GM23338 (cell line): ENCODE results near the gene CENPK. TPM values are rescaled to one million over a fixed set of nuclear protein-coding genes. Genes with fewer than 3 reads are reported as not detected.
A peak's percentile ranks its signal among the peaks of the same experiment; 100 is the strongest.

Experiments used
- ATAC-seq: fragments of 200-7000 bp; cut with Tn5 transposase; 3 replicates; pipeline ENCODE4 v1.9.1; 2020
- DNase-seq: peaks from one replicate; pipeline ENCODE4 v3.0.0-alpha.2; 2015; ENCODE audit warnings: low spot score
- H2AFZ ChIP-seq: fragments of 200-600 bp; sonication (generic); 2 replicates; pipeline ENCODE4 v1.8.0; 2016; ENCODE audit warnings: antibody characterized with exemption, mild to moderate bottlenecking, moderate library complexity
- H3F3A ChIP-seq: fragments of 200-600 bp; sonication (generic); replicated peaks from 2 replicates; pipeline ENCODE4 v1.8.0; 2017; ENCODE audit warnings: antibody characterized with exemption, mixed run types, low read depth
- H3K27ac ChIP-seq: fragments of 200-600 bp; sonication (generic); 2 replicates; pipeline ENCODE4 v1.6.1; 2016; ENCODE audit warnings: low read depth
- H3K27me3 ChIP-seq: fragments of 200-600 bp; sonication (generic); 2 replicates; pipeline ENCODE4 v1.8.0; 2016; ENCODE audit warnings: mild to moderate bottlenecking, mixed run types, moderate library complexity; ENCODE audit not compliant: insufficient read depth
- H3K36me3 ChIP-seq: fragments of 200-600 bp; sonication (generic); 2 replicates; pipeline ENCODE4 v1.8.0; 2016; ENCODE audit warnings: mild to moderate bottlenecking; ENCODE audit not compliant: insufficient read depth
- H3K4me1 ChIP-seq: fragments of 200-600 bp; sonication (generic); 2 replicates; pipeline ENCODE4 v1.8.0; 2016; ENCODE audit warnings: mild to moderate bottlenecking, moderate library complexity; ENCODE audit not compliant: insufficient read depth
- H3K4me2 ChIP-seq: fragments of 200-600 bp; sonication (generic); 2 replicates; pipeline ENCODE4 v1.7.1; 2017; ENCODE audit warnings: mixed run types
- H3K4me3 ChIP-seq: fragments of 200-600 bp; sonication (generic); 2 replicates; pipeline ENCODE4 v1.6.1; 2016; ENCODE audit warnings: mixed run types
- H3K79me2 ChIP-seq: fragments of 200-600 bp; sonication (generic); replicated peaks from 2 replicates; pipeline ENCODE4 v1.8.0; 2017; ENCODE audit warnings: mild to moderate bottlenecking; ENCODE audit not compliant: insufficient read depth
- H3K9me2 ChIP-seq: fragments of 200-600 bp; sonication (generic); 2 replicates; pipeline ENCODE4 v1.8.0; 2017; ENCODE audit not compliant: insufficient read depth
- H4K20me1 ChIP-seq: fragments of 200-600 bp; sonication (generic); replicated peaks from 2 replicates; pipeline ENCODE4 v1.8.0; 2017; ENCODE audit warnings: mild to moderate bottlenecking; ENCODE audit not compliant: insufficient read depth
- H3K27ac Mint-ChIP-seq: 2 replicates; pipeline ENCODE4 v1.8.0; 2020; ENCODE audit warnings: inconsistent platforms, mild to moderate bottlenecking, moderate library complexity, mixed read lengths
- H3K27me3 Mint-ChIP-seq: 3 replicates; pipeline ENCODE4 v1.8.0; 2022; ENCODE audit warnings: low read depth, mild to moderate bottlenecking, moderate library complexity, mixed read lengths, inconsistent platforms; ENCODE audit not compliant: insufficient read depth, poor library complexity
- H3K36me3 Mint-ChIP-seq: 3 replicates; pipeline ENCODE4 v1.8.0; 2021; ENCODE audit warnings: low read depth, mild to moderate bottlenecking, inconsistent platforms, moderate library complexity, mixed read lengths
- H3K4me1 Mint-ChIP-seq: 3 replicates; pipeline ENCODE4 v1.8.0; 2020; ENCODE audit warnings: mild to moderate bottlenecking, inconsistent platforms, mixed read lengths
- H3K4me3 Mint-ChIP-seq: 3 replicates; pipeline ENCODE4 v1.8.0; 2021; ENCODE audit warnings: moderate library complexity, mild to moderate bottlenecking, inconsistent platforms, mixed read lengths
- H3K9me3 Mint-ChIP-seq: 3 replicates; pipeline ENCODE4 v1.8.0; 2020; ENCODE audit warnings: moderate library complexity, mild to moderate bottlenecking, inconsistent platforms, mixed read lengths
- CREB1 ChIP-seq: fragments of 250-450 bp; sonication (Bioruptor Pico); IDR thresholded peaks from 2 replicates; pipeline ENCODE4 v1.5.0; 2020; ENCODE audit warnings: low read depth, mild to moderate bottlenecking, moderate library complexity
- EZH2 ChIP-seq: fragments of 200-600 bp; sonication (generic); IDR thresholded peaks from one replicate; pipeline ENCODE4 v1.8.0; 2017; ENCODE audit warnings: antibody characterized with exemption, mild to moderate bottlenecking, low read depth; ENCODE audit not compliant: unreplicated experiment
- EZH2phosphoT487 ChIP-seq: fragments of 200-600 bp; sonication (generic); IDR thresholded peaks from one replicate; pipeline ENCODE4 v1.8.1; 2018; ENCODE audit warnings: antibody characterized with exemption; ENCODE audit not compliant: unreplicated experiment
- JUNB ChIP-seq: IDR thresholded peaks from one replicate; pipeline ENCODE4 v1.6.1; 2016; ENCODE audit warnings: antibody characterized with exemption; ENCODE audit not compliant: unreplicated experiment
- NANOG ChIP-seq: IDR thresholded peaks from 2 replicates; pipeline ENCODE4 v1.6.1; 2016; ENCODE audit warnings: antibody characterized with exemption, borderline replicate concordance
- POLR2AphosphoS5 ChIP-seq: IDR thresholded peaks from 2 replicates; pipeline ENCODE4 v1.6.1; 2016; ENCODE audit warnings: antibody characterized with exemption, low read depth
- STAT1 ChIP-seq: IDR thresholded peaks from one replicate; pipeline ENCODE4 v1.6.1; 2016; ENCODE audit warnings: antibody characterized with exemption; ENCODE audit not compliant: unreplicated experiment
- ZNF114 ChIP-seq: fragments of 250-450 bp; sonication (Bioruptor Pico); IDR thresholded peaks from 2 replicates; pipeline ENCODE4 v1.5.0; 2020; ENCODE audit warnings: mild to moderate bottlenecking, moderate library complexity
- ZNF331 ChIP-seq: fragments of 250-450 bp; sonication (Bioruptor Pico); IDR thresholded peaks from 2 replicates; pipeline ENCODE4 v1.5.0; 2020; ENCODE audit warnings: low read depth, mild to moderate bottlenecking, moderate library complexity
- long read RNA-seq: library from polyadenylated mRNA; unstranded; transcript quantifications from one replicate; pipeline ENCODE4 v2.0.0, GENCODE V29; 2020; ENCODE audit not compliant: unreplicated experiment
- polyA plus RNA-seq: library from polyadenylated mRNA; unstranded; fragments of >200 nt; fragmentation: Nextera tagmentation; extraction: Ambion mirVana; gene quantifications from 2 replicates; pipeline ENCODE4 v1.2.1, GENCODE V29; 2016
- total RNA-seq: library from RNA; depleted of rRNA; stranded (reverse); fragments of >200 nt; shearing (Covaris generic); gene quantifications from 2 replicates; pipeline ENCODE4 v1.2.3, GENCODE V29; 2014; rRNA removed
- TF ChIP-seq, protein P1 (sequence below): fragments of 250-450 bp; sonication (Bioruptor Pico); IDR thresholded peaks from 2 replicates; pipeline ENCODE4 v1.5.0; 2020; ENCODE audit warnings: mild to moderate bottlenecking, moderate library complexity
- TF ChIP-seq, protein P2 (sequence below): IDR thresholded peaks from one replicate; pipeline ENCODE4 v1.6.1; 2018; ENCODE audit warnings: antibody characterized with exemption; ENCODE audit not compliant: unreplicated experiment
- TF ChIP-seq, protein P3 (sequence below), 2 experiments: fragments of 200-600 bp in 1 of 2; sonication (generic) in 1 of 2; conservative IDR thresholded peaks; 2 replicates each; pipeline versions ENCODE4 v1.5.1 to v1.6.1; 2016 to 2017; ENCODE audit warnings: antibody characterized with exemption in 2 of 2, low read depth in 2 of 2, mild to moderate bottlenecking in 2 of 2, moderate library complexity in 1 of 2

The CENPK gene, protein sequence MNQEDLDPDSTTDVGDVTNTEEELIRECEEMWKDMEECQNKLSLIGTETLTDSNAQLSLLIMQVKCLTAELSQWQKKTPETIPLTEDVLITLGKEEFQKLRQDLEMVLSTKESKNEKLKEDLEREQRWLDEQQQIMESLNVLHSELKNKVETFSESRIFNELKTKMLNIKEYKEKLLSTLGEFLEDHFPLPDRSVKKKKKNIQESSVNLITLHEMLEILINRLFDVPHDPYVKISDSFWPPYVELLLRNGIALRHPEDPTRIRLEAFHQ
- total RNA-seq: 50.2 and 54.9 TPM in 2 replicates
- polyA plus RNA-seq: 122 and 137 TPM in 2 replicates
- long read RNA-seq, transcript CENPK-202 (11 exons, 1,734 nt): major isoform, 12 of 39 reads
- long read RNA-seq, partial matches to known transcripts: 15 of 39 reads
- long read RNA-seq, other reads (novel, unspliced or antisense): 5 of 39 reads

DNA sequence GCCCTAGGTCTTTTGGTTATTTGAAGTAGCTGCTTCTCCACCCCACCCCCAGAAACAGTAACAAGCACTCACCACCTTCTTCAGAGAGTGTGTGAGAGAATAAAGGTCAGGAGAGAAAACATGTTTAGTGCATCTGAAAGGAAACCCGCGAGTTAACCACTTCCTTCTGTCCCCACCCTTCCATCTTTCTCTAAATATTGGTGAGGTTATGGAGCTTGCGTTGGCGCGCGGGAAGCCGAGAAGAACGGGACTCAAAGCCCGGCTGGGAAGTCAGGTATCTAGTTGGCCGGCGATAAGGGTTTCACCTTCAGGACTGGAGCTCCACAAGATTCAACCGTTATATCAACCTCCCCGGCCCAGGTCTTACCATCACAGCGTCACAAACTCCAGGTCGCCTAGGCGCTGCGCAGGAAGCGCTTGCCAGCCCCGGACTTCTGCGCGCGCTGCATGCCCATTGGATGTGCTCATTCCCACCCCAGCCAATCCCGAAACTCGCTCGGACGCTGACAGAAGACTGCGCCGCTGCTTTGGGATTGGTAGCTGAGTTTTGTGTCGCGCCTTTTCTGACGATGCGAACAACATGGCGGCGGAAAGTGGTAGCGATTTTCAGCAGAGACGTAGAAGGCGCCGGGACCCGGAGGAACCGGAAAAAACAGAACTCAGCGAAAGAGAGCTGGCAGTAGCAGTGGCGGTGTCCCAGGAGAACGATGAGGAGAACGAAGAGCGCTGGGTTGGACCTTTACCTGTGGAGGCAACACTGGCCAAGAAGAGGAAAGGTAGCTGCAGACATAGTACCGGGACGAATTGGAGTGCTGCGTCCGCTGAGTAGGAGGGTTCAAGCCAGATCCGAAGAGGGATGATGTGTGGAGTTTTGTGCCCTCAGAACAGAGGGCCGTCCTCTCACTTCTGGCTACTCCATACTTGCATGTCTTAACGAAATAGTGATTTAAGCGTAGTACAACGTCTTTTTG, at the start of gene CENPK, which contains the start of gene PPWD1:
Gene CENPK, minus strand, starts transcription at position 438 of the 971 bp plus-strand sequence. CDS start 8,261 bp downstream, outside the sequence.
Gene PPWD1, plus strand, starts transcription at position 566 of the 971 bp plus-strand sequence. Its CDS starts 15 bp downstream, at position 581.
- H3K4me3 Mint-ChIP-seq: peak within 1 kb of the TSS; percentile 92
- no peaks in the 10 kb centered on the region for H3K9me2 ChIP-seq
- DNase-seq: peak; percentile 99
- H3K27ac Mint-ChIP-seq: peak within 1 kb of the TSS; percentile 98
- ATAC-seq: peak; percentile 100
- H3K27ac ChIP-seq: peak within 1 kb of the TSS; percentile 97
- H3K4me2 ChIP-seq: peak within 1 kb of the TSS; percentile 89
- peaks cover 14% of the 10 kb centered on the region for H3K36me3 Mint-ChIP-seq
- H3K4me3 ChIP-seq: peak within 1 kb of the TSS; percentile 82
- peaks cover 4% of the 10 kb centered on the region for H3K27me3 Mint-ChIP-seq
- peak within 1 kb of the TSS; percentile 95 for H2AFZ ChIP-seq
- no peaks in the 10 kb centered on the region for H3K27me3 ChIP-seq
- no peaks in the 10 kb centered on the region for H3F3A ChIP-seq
- peaks cover 65% of the 10 kb centered on the region for H3K79me2 ChIP-seq
- H4K20me1 ChIP-seq: peaks cover 4% of the 10 kb centered on the region; the same call in 1 of the 2 replicates
- peaks cover 11% of the 10 kb centered on the region for H3K4me1 ChIP-seq
- H3K9me3 Mint-ChIP-seq: no peaks in the 10 kb centered on the region
- H3K4me1 Mint-ChIP-seq: peaks cover 11% of the 10 kb centered on the region
- H3K36me3 ChIP-seq: peaks cover 8% of the 10 kb centered on the region; the same call in 1 of the 2 replicates
- TF ChIP-seq EZH2 (no peak), ZNF331 (no peak), ZNF114 (no peak), STAT1 (no peak), JUNB (no peak), POLR2AphosphoS5 (peak; percentile 94), EZH2phosphoT487 (no peak), NANOG (no peak), CREB1 (peak; percentile 97)
- TF ChIP-seq, protein P1, sequence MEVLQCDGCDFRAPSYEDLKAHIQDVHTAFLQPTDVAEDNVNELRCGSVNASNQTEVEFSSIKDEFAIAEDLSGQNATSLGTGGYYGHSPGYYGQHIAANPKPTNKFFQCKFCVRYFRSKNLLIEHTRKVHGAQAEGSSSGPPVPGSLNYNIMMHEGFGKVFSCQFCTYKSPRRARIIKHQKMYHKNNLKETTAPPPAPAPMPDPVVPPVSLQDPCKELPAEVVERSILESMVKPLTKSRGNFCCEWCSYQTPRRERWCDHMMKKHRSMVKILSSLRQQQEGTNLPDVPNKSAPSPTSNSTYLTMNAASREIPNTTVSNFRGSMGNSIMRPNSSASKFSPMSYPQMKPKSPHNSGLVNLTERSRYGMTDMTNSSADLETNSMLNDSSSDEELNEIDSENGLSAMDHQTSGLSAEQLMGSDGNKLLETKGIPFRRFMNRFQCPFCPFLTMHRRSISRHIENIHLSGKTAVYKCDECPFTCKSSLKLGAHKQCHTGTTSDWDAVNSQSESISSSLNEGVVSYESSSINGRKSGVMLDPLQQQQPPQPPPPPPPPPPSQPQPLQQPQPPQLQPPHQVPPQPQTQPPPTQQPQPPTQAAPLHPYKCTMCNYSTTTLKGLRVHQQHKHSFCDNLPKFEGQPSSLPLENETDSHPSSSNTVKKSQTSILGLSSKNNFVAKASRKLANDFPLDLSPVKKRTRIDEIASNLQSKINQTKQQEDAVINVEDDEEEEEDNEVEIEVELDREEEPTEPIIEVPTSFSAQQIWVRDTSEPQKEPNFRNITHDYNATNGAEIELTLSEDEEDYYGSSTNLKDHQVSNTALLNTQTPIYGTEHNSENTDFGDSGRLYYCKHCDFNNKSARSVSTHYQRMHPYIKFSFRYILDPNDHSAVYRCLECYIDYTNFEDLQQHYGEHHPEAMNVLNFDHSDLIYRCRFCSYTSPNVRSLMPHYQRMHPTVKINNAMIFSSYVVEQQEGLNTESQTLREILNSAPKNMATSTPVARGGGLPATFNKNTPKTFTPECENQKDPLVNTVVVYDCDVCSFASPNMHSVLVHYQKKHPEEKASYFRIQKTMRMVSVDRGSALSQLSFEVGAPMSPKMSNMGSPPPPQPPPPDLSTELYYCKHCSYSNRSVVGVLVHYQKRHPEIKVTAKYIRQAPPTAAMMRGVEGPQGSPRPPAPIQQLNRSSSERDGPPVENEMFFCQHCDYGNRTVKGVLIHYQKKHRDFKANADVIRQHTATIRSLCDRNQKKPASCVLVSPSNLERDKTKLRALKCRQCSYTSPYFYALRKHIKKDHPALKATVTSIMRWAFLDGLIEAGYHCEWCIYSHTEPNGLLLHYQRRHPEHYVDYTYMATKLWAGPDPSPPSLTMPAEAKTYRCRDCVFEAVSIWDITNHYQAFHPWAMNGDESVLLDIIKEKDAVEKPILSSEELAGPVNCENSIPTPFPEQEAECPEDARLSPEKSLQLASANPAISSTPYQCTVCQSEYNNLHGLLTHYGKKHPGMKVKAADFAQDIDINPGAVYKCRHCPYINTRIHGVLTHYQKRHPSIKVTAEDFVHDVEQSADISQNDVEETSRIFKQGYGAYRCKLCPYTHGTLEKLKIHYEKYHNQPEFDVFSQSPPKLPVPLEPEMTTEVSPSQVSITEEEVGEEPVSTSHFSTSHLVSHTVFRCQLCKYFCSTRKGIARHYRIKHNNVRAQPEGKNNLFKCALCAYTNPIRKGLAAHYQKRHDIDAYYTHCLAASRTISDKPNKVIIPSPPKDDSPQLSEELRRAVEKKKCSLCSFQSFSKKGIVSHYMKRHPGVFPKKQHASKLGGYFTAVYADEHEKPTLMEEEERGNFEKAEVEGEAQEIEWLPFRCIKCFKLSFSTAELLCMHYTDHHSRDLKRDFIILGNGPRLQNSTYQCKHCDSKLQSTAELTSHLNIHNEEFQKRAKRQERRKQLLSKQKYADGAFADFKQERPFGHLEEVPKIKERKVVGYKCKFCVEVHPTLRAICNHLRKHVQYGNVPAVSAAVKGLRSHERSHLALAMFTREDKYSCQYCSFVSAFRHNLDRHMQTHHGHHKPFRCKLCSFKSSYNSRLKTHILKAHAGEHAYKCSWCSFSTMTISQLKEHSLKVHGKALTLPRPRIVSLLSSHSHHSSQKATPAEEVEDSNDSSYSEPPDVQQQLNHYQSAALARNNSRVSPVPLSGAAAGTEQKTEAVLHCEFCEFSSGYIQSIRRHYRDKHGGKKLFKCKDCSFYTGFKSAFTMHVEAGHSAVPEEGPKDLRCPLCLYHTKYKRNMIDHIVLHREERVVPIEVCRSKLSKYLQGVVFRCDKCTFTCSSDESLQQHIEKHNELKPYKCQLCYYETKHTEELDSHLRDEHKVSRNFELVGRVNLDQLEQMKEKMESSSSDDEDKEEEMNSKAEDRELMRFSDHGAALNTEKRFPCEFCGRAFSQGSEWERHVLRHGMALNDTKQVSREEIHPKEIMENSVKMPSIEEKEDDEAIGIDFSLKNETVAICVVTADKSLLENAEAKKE: no peak
- TF ChIP-seq, protein P2, sequence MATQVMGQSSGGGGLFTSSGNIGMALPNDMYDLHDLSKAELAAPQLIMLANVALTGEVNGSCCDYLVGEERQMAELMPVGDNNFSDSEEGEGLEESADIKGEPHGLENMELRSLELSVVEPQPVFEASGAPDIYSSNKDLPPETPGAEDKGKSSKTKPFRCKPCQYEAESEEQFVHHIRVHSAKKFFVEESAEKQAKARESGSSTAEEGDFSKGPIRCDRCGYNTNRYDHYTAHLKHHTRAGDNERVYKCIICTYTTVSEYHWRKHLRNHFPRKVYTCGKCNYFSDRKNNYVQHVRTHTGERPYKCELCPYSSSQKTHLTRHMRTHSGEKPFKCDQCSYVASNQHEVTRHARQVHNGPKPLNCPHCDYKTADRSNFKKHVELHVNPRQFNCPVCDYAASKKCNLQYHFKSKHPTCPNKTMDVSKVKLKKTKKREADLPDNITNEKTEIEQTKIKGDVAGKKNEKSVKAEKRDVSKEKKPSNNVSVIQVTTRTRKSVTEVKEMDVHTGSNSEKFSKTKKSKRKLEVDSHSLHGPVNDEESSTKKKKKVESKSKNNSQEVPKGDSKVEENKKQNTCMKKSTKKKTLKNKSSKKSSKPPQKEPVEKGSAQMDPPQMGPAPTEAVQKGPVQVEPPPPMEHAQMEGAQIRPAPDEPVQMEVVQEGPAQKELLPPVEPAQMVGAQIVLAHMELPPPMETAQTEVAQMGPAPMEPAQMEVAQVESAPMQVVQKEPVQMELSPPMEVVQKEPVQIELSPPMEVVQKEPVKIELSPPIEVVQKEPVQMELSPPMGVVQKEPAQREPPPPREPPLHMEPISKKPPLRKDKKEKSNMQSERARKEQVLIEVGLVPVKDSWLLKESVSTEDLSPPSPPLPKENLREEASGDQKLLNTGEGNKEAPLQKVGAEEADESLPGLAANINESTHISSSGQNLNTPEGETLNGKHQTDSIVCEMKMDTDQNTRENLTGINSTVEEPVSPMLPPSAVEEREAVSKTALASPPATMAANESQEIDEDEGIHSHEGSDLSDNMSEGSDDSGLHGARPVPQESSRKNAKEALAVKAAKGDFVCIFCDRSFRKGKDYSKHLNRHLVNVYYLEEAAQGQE: no peak
- TF ChIP-seq, protein P3, sequence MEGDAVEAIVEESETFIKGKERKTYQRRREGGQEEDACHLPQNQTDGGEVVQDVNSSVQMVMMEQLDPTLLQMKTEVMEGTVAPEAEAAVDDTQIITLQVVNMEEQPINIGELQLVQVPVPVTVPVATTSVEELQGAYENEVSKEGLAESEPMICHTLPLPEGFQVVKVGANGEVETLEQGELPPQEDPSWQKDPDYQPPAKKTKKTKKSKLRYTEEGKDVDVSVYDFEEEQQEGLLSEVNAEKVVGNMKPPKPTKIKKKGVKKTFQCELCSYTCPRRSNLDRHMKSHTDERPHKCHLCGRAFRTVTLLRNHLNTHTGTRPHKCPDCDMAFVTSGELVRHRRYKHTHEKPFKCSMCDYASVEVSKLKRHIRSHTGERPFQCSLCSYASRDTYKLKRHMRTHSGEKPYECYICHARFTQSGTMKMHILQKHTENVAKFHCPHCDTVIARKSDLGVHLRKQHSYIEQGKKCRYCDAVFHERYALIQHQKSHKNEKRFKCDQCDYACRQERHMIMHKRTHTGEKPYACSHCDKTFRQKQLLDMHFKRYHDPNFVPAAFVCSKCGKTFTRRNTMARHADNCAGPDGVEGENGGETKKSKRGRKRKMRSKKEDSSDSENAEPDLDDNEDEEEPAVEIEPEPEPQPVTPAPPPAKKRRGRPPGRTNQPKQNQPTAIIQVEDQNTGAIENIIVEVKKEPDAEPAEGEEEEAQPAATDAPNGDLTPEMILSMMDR (conservative IDR thresholded peaks at IDR 0.05; ENCODE audit: low read depth in 2 of 2): no peak
